Ascending aorta (tissue), 2 donors: ENCODE measurements around the gene MFAP4. TPM values are rescaled to one million over a fixed set of nuclear protein-coding genes. Genes with fewer than 3 reads are reported as not detected.

Source experiments
- DNase-seq, 2 donors: peaks; one replicate each; pipeline ENCODE4 v3.0.0-alpha.2; 2019; ENCODE audit warnings: low spot score in 2 of 2
- H3K27ac ChIP-seq, 2 donors: fragments of 200-600 bp; sonication (generic); one replicate each; pipeline ENCODE4 v1.5.1; 2016 to 2017; ENCODE audit warnings: mild to moderate bottlenecking in 1 of 2
- H3K27me3 ChIP-seq: fragments of 200-600 bp; sonication (generic); one replicate; pipeline ENCODE4 v1.5.1; 2017
- H3K36me3 ChIP-seq, 2 donors: fragments of 200-600 bp; sonication (generic); one replicate each; pipeline ENCODE4 v1.5.1; 2016
- H3K4me1 ChIP-seq, 2 donors: fragments of 200-600 bp; sonication (generic); one replicate each; pipeline ENCODE4 v1.5.1; 2016 to 2017; ENCODE audit warnings: mild to moderate bottlenecking in 1 of 2
- H3K4me3 ChIP-seq, 2 donors: fragments of 200-600 bp; sonication (generic); one replicate each; pipeline ENCODE4 v1.5.1; 2016 to 2017; ENCODE audit warnings: mild to moderate bottlenecking in 1 of 2
- H3K9me3 ChIP-seq, 2 donors: fragments of 200-600 bp; sonication (generic); one replicate each; pipeline ENCODE4 v1.5.1; 2016
- CTCF ChIP-seq, 3 experiments: fragments of 200-600 bp in 2 of 3; fragments of 450-650 bp in 1 of 3; sonication (generic) in 2 of 3; IDR thresholded peaks; one replicate each; pipeline ENCODE4 v1.5.1; 2016 to 2019; ENCODE audit warnings: antibody characterized with exemption in 3 of 3, mild to moderate bottlenecking in 1 of 3, moderate library complexity in 1 of 3
- intact Hi-C: fragments of 100-400 bp; cut with DNase I; formaldehyde crosslinking; loops from one replicate; pipeline ENCODE4 v1.15.1; 2023
- total RNA-seq: library from RNA; depleted of rRNA; stranded (reverse); fragments of >200 nt; gene quantifications from one replicate; pipeline ENCODE4 v1.1.0, GENCODE V29; 2016

The MFAP4 gene
- total RNA-seq, 1 donor from 2014 or later = 280 TPM

- Histone ChIP-seq H3K27ac (peak overlapping the region; percentile 52 to 98), H3K4me3 (no peak overlapping the region), H3K36me3 (peaks cover 32 to 40% of the 10 kb centered on the region in 2 donors), H3K27me3 (no peaks in the 10 kb centered on the region), H3K4me1 (peaks cover 8 to 54% of the 10 kb centered on the region in 2 donors), H3K9me3 (no peaks in the 10 kb centered on the region)
- DNase-seq = no peak
- no peak for TF ChIP-seq CTCF (IDR thresholded peaks at IDR 0.05)
- intact Hi-C loops = no loop called here
Observed at GRCh38 chr17:19382531-19383444, 4.2 kb downstream of the MFAP4 start.

GRCh38 chr17:19381741-19382444, 5.1 kb downstream of the MFAP4 start:
- Histone ChIP-seq H3K4me3 (no peak overlapping the region), H3K27me3 (no peaks in the 10 kb centered on the region), H3K9me3 (no peaks in the 10 kb centered on the region), H3K36me3 (peaks cover 32 to 40% of the 10 kb centered on the region in 2 donors), H3K4me1 (peaks cover 3 to 49% of the 10 kb centered on the region in 2 donors), H3K27ac (peak overlapping the region; percentile 52 to 98)
- intact Hi-C loops = no loop called here
- no peak for DNase-seq
- TF ChIP-seq CTCF (IDR thresholded peaks at IDR 0.05) = no peak

GRCh38 chr17:19381361-19381740, 5.6 kb downstream of the MFAP4 start:
- Histone ChIP-seq H3K4me3 (no peak overlapping the region), H3K27me3 (no peaks in the 10 kb centered on the region), H3K9me3 (no peaks in the 10 kb centered on the region), H3K36me3 (peaks cover 32 to 40% of the 10 kb centered on the region in 2 donors), H3K27ac (peak overlapping the region; percentile 52 to 98), H3K4me1 (peaks cover 3 to 45% of the 10 kb centered on the region in 2 donors)
- intact Hi-C loops = no loop called here
- TF ChIP-seq CTCF (IDR thresholded peaks at IDR 0.05) = no peak
- DNase-seq = no peak

GRCh38 chr17:19380481-19381301, 6.3 kb downstream of the MFAP4 start:
- peaks cover 32 to 40% of the 10 kb centered on the region in 2 donors for H3K36me3 ChIP-seq
- peaks cover 3 to 38% of the 10 kb centered on the region in 2 donors for H3K4me1 ChIP-seq
- intact Hi-C loops = no loop called here
- H3K27me3 ChIP-seq = no peaks in the 10 kb centered on the region
- no peaks in the 10 kb centered on the region for H3K9me3 ChIP-seq
- DNase-seq = no peak
- no peak overlapping the region for H3K4me3 ChIP-seq
- H3K27ac ChIP-seq = peak overlapping the region; percentile 52 to 98
- no peak for TF ChIP-seq CTCF (IDR thresholded peaks at IDR 0.05)

DNA sequence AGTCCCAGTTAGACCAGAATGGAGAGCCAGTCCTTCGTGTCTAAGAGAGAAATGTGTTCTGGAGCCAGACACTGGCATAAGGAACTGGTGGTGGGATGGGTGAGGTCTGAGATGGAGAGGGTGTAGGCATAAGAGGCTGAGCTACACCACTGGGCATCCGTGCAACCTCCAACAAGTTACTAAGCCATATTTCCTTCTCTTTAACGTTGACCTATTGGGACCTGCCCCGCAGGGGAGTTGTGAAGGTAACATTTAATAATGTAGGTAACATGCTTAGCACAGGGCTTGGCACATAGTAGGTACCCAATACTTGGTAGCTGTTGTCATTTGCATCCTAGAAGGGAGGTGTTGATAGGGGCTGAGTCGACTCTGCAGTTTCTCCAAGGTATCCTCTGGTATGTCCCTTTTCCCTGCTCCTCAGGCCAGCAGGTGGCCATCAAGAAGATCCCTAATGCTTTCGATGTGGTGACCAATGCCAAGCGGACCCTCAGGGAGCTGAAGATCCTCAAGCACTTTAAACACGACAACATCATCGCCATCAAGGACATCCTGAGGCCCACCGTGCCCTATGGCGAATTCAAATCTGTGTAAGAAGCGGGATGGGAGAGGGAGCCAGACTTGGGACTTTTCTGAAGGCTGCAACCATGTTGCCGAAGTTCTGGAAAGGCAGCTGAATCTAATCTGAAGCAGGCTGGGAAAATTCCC, 7.5 kb downstream of the MFAP4 start:
- peaks cover 3 to 29% of the 10 kb centered on the region in 2 donors for H3K4me1 ChIP-seq
- TF ChIP-seq CTCF (IDR thresholded peaks at IDR 0.05) = no peak

More for the DNA sequence above, 7.5 kb downstream of the MFAP4 start:
- Histone ChIP-seq H3K27me3 (no peaks in the 10 kb centered on the region), H3K4me3 (peak overlapping the region; percentile 81 to 98), H3K36me3 (peaks cover 32 to 40% of the 10 kb centered on the region in 2 donors), H3K27ac (peak overlapping the region; percentile 93 to 98), H3K9me3 (no peaks in the 10 kb centered on the region)
- intact Hi-C loops = no loop called here
- DNase-seq = no peak
